NCI-H2029 treated with DMSO at 0.1 percent for 48 hours (cell line): Measurements from ENCODE around the gene TK2.

Source experiments
- DNase-seq: peaks from one replicate; lab custom pipeline; 2025; lab: John Stamatoyannopoulos, UW

The TK2 gene

GRCh38 chr16:66544016-66544757 lies 5.7 kb downstream of the TK2 start:
- no peak for DNase-seq

GRCh38 chr16:66543541-66543940 lies 6.4 kb downstream of the TK2 start:
- no peak for DNase-seq

- no peak for DNase-seq
Measured at GRCh38 chr16:66542396-66542795, 7.5 kb downstream of the TK2 start.

GRCh38 chr16:66541388-66542355 lies 8.2 kb downstream of the TK2 start:
- no peak for DNase-seq

GRCh38 chr16:66539623-66540469 lies 10.1 kb downstream of the TK2 start:
- DNase-seq: no peak

- DNase-seq: no peak
Measured at GRCh38 chr16:66538910-66539309, 11.0 kb downstream of the TK2 start.

- no peak for DNase-seq
Measured at GRCh38 chr16:66537236-66537635, 12.7 kb downstream of the TK2 start.

GRCh38 chr16:66536525-66536924 lies 13.4 kb downstream of the TK2 start:
- DNase-seq: no peak

GRCh38 chr16:66534376-66534799 lies 15.5 kb downstream of the TK2 start:
- no peak for DNase-seq

- DNase-seq: no peak
Measured at GRCh38 chr16:66529475-66529874, 20.4 kb downstream of the TK2 start.

GRCh38 chr16:66528294-66528693 lies 21.6 kb downstream of the TK2 start:
- DNase-seq: no peak

- DNase-seq: no peak
Measured at GRCh38 chr16:66525396-66526180, 24.3 kb downstream of the TK2 start.

- no peak for DNase-seq
Measured at GRCh38 chr16:66524601-66525164, 25.2 kb downstream of the TK2 start.

- DNase-seq: no peak
Measured at GRCh38 chr16:66523861-66524354, 26.0 kb downstream of the TK2 start.

GRCh38 chr16:66522816-66523590 lies 26.9 kb downstream of the TK2 start:
- no peak for DNase-seq

- DNase-seq: no peak
Measured at GRCh38 chr16:66521951-66522771, 27.8 kb downstream of the TK2 start.

- DNase-seq: no peak
Measured at GRCh38 chr16:66521252-66521713, 28.6 kb downstream of the TK2 start.

- DNase-seq: no peak
Measured at GRCh38 chr16:66520406-66521170, 29.3 kb downstream of the TK2 start.
